Endothelial cell (in vitro differentiated cells): ENCODE data around the gene GUCY2F. TPM values are rescaled to one million over a fixed set of nuclear protein-coding genes. Genes with fewer than 3 reads are reported as not detected.

ENCODE experiments used
- DNase-seq: peaks from one replicate; pipeline ENCODE4 v3.0.0; 2021; ENCODE audit warnings: low spot score
- H3K27ac Mint-ChIP-seq: one replicate; pipeline ENCODE4 v1.8.0; 2021; ENCODE audit warnings: mixed read lengths, inconsistent platforms; ENCODE audit not compliant: unreplicated experiment
- H3K27me3 Mint-ChIP-seq: one replicate; pipeline ENCODE4 v1.8.0; 2021; ENCODE audit warnings: mild to moderate bottlenecking, moderate library complexity, mixed read lengths, inconsistent platforms; ENCODE audit not compliant: unreplicated experiment
- H3K36me3 Mint-ChIP-seq: one replicate; pipeline ENCODE4 v1.8.0; 2021; ENCODE audit warnings: mild to moderate bottlenecking, low read depth, mixed read lengths, inconsistent platforms; ENCODE audit not compliant: unreplicated experiment
- H3K4me1 Mint-ChIP-seq: one replicate; pipeline ENCODE4 v1.8.0; 2021; ENCODE audit warnings: mild to moderate bottlenecking, mixed read lengths, inconsistent platforms; ENCODE audit not compliant: unreplicated experiment
- H3K4me3 Mint-ChIP-seq: one replicate; pipeline ENCODE4 v1.8.0; 2021; ENCODE audit warnings: mild to moderate bottlenecking, mixed read lengths, inconsistent platforms; ENCODE audit not compliant: unreplicated experiment
- H3K9me3 Mint-ChIP-seq: one replicate; pipeline ENCODE4 v1.8.0; 2021; ENCODE audit warnings: mixed read lengths, inconsistent platforms; ENCODE audit not compliant: unreplicated experiment
- CTCF ChIP-seq: fragments of 200-600 bp; sonication (generic); IDR thresholded peaks from one replicate; pipeline ENCODE4 v1.5.0; 2021; ENCODE audit warnings: antibody characterized with exemption; ENCODE audit not compliant: unreplicated experiment
- total RNA-seq: library from RNA; stranded (reverse); fragmentation: NEBNext Ultra II Directional; extraction: Animal tissue kit (Norgen Biotek cat#: 25700); gene quantifications from one replicate; pipeline ENCODE4 v1.2.1, GENCODE V29; 2021; ENCODE audit not compliant: unreplicated experiment

The GUCY2F gene
- total RNA-seq, 1 donor from 2014 or later: not detected

- H3K27me3 Mint-ChIP-seq: peaks cover 2% of the 10 kb centered on the region
- H3K4me3 Mint-ChIP-seq: no peak overlapping the region
- H3K36me3 Mint-ChIP-seq: no peaks in the 10 kb centered on the region
These were observed 6.6 kb downstream of the GUCY2F start for GRCh38 chrX:109475174-109475891.

DNA sequence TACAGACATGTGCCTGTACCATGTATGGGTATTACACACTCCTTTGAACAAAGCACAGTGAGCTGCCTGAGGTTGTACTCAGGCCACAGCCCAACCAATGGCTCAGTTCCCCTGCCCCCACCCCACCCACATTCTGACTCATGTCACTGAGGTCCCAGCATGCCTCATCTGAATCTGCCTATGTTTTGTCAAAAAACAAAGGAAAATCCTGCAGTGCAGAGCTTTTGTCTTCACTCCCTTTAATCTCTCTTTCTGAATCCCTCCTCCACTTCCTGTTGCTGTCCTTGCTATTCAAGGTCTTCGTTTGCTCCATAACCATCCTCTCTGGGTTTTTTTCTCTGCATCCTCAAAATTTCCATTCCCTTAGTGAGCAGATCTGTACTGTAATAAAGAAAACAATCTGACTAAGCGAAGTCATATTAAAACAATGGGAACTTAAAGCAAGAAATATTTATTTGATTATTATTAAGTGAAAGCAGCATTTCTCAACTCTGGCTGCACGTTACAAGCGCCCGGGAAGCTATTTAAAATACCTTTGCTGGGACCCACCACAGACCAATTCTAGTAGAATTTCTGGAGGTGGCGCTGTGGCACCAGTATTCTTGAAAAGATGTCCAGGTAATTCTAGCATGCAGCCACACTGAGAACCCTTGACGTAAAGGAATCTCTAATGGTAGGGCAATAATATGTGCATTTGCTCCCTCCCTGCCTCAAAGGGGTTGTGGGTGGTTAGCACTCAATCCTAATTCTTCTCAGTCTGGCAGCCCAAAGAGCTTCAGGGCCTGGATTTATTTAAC, 8.7 kb downstream of the GUCY2F start:
- Mint-ChIP-seq H3K36me3 (no peaks in the 10 kb centered on the region), H3K27me3 (peaks cover 2% of the 10 kb centered on the region), H3K27ac (peak overlapping the region; percentile 57), H3K4me1 (peaks cover 11% of the 10 kb centered on the region), H3K4me3 (no peak overlapping the region), H3K9me3 (no peaks in the 10 kb centered on the region)
- peak; percentile 33 for DNase-seq
- TF ChIP-seq CTCF: no peak

More at GRCh38 chrX:109475174-109475891, 6.6 kb downstream of the GUCY2F start:
- peak; percentile 48 for TF ChIP-seq CTCF
- peak; percentile 51 for DNase-seq
- peaks cover 11% of the 10 kb centered on the region for H3K4me1 Mint-ChIP-seq
- H3K27ac Mint-ChIP-seq: no peak overlapping the region
- H3K9me3 Mint-ChIP-seq: no peaks in the 10 kb centered on the region

GRCh38 chrX:109464231-109464630, 17.7 kb downstream of the GUCY2F start:
- H3K4me1 Mint-ChIP-seq: no peaks in the 10 kb centered on the region
- DNase-seq: no peak
- no peaks in the 10 kb centered on the region for H3K27me3 Mint-ChIP-seq
- TF ChIP-seq CTCF: no peak
- no peaks in the 10 kb centered on the region for H3K36me3 Mint-ChIP-seq
- H3K4me3 Mint-ChIP-seq: no peak overlapping the region
- no peak overlapping the region for H3K27ac Mint-ChIP-seq
- H3K9me3 Mint-ChIP-seq: no peaks in the 10 kb centered on the region

DNA sequence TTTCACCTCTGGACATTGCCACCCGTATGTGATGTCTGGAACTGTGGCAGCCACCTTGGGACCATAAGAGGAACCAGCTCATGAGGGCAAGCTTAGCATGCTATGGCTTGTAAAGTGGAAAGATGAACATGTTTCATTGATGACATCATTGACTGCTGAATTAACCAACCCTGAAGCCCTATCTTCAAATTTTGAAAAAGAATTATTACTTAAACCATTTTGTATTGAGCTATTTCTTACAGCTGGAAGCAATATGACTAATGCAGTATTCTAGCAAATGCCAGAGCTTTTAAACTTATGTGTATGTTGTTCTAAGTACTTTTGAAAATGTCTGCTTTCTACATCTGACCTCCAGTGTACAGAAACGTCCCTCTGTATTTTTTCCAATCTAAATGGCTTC, 18.1 kb downstream of the GUCY2F start:
- H3K36me3 Mint-ChIP-seq: no peaks in the 10 kb centered on the region
- no peaks in the 10 kb centered on the region for H3K9me3 Mint-ChIP-seq
- no peak overlapping the region for H3K27ac Mint-ChIP-seq
- H3K4me3 Mint-ChIP-seq: no peak overlapping the region
- no peaks in the 10 kb centered on the region for H3K4me1 Mint-ChIP-seq
- no peak for TF ChIP-seq CTCF
- DNase-seq: no peak
- H3K27me3 Mint-ChIP-seq: no peaks in the 10 kb centered on the region
